Measurements from ENCODE around the gene PROC.
"Not testable (repeated sequence)": the region's sequence is repeated elsewhere in the genome, so short reads cannot be mapped to it uniquely, and the experiment has no call there.

The PROC gene

GRCh38 chr2:127394492-127394891 lies 23.7 kb upstream of the PROC start:
- DNase-seq (ENCODE audit: low read depth): no peak

GRCh38 chr2:127397568-127398238 lies 20.5 kb upstream of the PROC start:
- DNase-seq (ENCODE audit: low read depth): no peak

GRCh38 chr2:127398239-127398590 lies 20.0 kb upstream of the PROC start:
- DNase-seq (ENCODE audit: low read depth): no peak

- DNase-seq (ENCODE audit: low read depth): no peak
Measured at GRCh38 chr2:127400533-127400896, 17.7 kb upstream of the PROC start.

- DNase-seq (ENCODE audit: low read depth): no peak
Measured at GRCh38 chr2:127400897-127401756, 17.1 kb upstream of the PROC start.

GRCh38 chr2:127401757-127402695 lies 16.2 kb upstream of the PROC start:
- no peak for DNase-seq (ENCODE audit: low read depth)

- DNase-seq (ENCODE audit: low read depth): no peak
Measured at GRCh38 chr2:127403460-127403859, 14.8 kb upstream of the PROC start.

GRCh38 chr2:127404466-127405254 lies 13.6 kb upstream of the PROC start:
- DNase-seq (ENCODE audit: low read depth): no peak

GRCh38 chr2:127405255-127405610 lies 13.0 kb upstream of the PROC start:
- no peak for DNase-seq (ENCODE audit: low read depth)

- no peak for DNase-seq (ENCODE audit: low read depth)
Measured at GRCh38 chr2:127406454-127406853, 11.8 kb upstream of the PROC start.

- DNase-seq (ENCODE audit: low read depth): no peak
Measured at GRCh38 chr2:127407091-127407490, 11.1 kb upstream of the PROC start.

- DNase-seq (ENCODE audit: low read depth): no peak
Measured at GRCh38 chr2:127407661-127408003, 10.6 kb upstream of the PROC start.

- DNase-seq (ENCODE audit: low read depth): peak; percentile 78
Measured at GRCh38 chr2:127408004-127408806, 10.0 kb upstream of the PROC start.

GRCh38 chr2:127408807-127409099 lies 9.5 kb upstream of the PROC start:
- no peak for DNase-seq (ENCODE audit: low read depth)

- DNase-seq (ENCODE audit: low read depth): not testable (repeated sequence)
Measured at GRCh38 chr2:127409716-127410115, 8.5 kb upstream of the PROC start.

- no peak for DNase-seq (ENCODE audit: low read depth)
Measured at GRCh38 chr2:127410871-127411652, 7.2 kb upstream of the PROC start.

GRCh38 chr2:127411653-127412369 lies 6.4 kb upstream of the PROC start:
- DNase-seq (ENCODE audit: low read depth): no peak

- no peak for DNase-seq (ENCODE audit: low read depth)
Measured at GRCh38 chr2:127413200-127413599, 5.0 kb upstream of the PROC start.

- no peak for DNase-seq (ENCODE audit: low read depth)
Measured at GRCh38 chr2:127413782-127414637, 4.2 kb upstream of the PROC start.

Data from stimulated activated CD8-positive, alpha-beta memory T cell treated with anti-CD3 and anti-CD28 coated beads, Interleukin-12 subunit alpha, Interleukin-12 subunit beta, amount 100 ng/mL, for 1 hour (primary cell).